Astrocyte (in vitro differentiated cells and primary cell): ENCODE measurements around the gene LMTK2.

Experiments used
- CTCF ChIP-seq: IDR thresholded peaks from 2 replicates; pipeline ENCODE4 v1.5.1; 2011; ENCODE audit warnings: low read depth, mild to moderate bottlenecking, inconsistent platforms, low read length, moderate library complexity; ENCODE audit not compliant: insufficient read depth
- EZH2 ChIP-seq: IDR thresholded peaks from 2 replicates; pipeline ENCODE4 v1.6.1; 2012; ENCODE audit warnings: mild to moderate bottlenecking, low read length, inconsistent platforms; ENCODE audit not compliant: insufficient read depth

DNA sequence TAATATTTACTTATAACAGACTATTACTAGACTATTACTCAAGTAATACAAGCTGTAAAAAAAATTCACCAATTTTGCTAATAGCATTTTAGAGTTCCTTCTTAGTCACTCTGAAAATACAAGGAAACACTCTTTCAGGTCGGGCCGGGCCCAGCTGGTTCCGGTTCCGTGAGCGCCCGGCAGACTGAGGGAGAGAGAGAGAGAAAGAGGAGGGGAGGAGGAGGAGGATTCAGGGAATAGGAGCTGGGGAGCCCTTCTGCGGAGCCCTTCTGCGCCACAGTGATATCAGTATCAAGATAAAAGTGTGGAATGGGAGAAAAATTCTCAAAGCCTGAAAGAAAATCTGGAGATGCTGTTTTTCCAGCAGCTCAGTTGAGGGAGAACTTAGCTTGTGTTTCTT lies 74.1 kb downstream of the LMTK2 start:
- TF ChIP-seq CTCF (no peak), EZH2 (no peak)
